ENCODE measurements around the gene FAM227B.

Gene FAM227B

GRCh38 chr15:49286649-49287404, 333.8 kb downstream of the FAM227B start:
- DNase-seq: no peak

DNA sequence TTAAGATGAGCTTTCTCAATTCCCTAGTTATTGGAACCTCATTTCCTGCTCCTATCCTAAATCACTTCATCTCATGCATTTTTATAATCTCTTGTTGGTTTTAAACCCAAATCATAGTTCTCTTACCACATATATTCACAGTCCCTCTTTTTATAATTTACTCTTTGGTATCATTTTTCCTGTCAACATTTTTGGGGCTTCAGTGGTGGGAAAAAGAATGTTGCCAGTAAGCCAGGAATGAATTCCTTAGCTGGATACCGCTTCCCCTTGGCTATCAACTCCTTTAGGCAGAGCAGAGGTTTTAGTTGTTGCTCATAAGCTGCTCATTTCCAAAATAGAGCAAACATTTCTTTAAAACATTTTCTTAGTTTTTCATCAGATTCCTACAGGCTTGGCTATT, 338.3 kb downstream of the FAM227B start:
- no peak for DNase-seq

DNA sequence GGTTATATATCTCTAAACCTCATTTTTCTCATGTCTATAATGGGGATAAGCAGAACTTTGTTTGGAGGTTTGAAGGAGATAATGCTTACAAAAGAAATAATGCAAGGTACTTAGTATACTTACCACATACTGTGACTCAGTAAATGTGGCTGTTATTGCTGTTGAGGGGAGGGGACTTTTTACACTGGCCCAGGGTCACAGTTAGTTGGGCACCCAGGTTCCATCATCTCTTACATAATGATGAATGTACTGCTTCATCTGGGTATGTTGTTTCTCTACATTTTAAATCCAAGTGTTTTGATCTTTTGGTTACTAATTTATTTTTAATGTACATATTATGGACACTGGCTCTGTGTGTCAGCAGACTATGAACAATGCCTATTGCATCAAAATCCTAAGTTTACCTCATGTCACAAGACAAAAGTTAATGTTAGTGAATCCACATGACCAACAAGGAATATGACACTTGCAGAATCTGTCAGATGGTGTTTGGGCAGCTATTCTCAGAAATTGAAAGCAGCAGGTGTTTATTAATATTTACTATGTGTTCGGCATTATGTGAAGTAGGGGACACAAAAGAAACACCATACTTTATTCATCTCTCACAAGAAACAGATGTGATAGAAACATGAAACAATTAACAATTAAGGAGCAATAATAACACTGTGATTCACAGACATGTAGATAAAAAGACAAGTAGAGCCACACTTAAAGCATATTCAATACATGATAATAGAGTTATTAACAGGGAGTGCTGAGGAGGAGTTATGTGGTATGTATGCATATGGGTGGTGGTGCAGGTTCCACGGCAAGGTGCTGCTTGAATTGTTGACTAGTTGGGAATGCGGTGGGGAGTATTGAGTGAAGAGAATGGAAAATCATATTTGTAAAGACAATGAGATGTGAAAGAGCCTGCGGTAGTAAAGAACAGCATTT, 340.8 kb downstream of the FAM227B start:
- DNase-seq: no peak

DNA sequence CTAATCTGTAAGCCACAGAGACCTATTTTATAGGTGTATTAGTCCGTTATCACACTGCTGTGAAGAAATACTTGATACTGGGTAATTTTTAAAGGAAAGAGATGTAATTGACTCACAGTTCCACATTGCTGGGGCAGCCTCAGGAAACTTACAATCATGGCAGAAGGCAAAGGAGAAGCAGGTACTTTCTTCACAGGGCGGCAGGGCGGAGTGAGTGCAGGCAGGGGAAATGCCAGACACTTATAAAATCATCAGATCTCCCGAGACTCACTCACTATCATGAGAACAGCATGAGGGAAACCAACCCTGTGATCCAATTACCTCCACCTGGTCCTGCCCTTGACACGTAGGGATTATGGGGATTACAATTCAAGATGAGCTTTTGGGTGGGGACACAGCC, 341.9 kb downstream of the FAM227B start:
- no peak for DNase-seq

All from stimulated activated CD4-positive, alpha-beta T cell treated with anti-CD3 and anti-CD28 coated beads, Interleukin-4, amount 100 ng/mL, for 24 hours (primary cell).